ENCODE data around the gene TRPM3. TPM values are rescaled to one million over a fixed set of nuclear protein-coding genes. Genes with fewer than 3 reads are reported as not detected.

The TRPM3 gene
- total RNA-seq, 1 donor from 2014 or later = 0.25 TPM

DNA sequence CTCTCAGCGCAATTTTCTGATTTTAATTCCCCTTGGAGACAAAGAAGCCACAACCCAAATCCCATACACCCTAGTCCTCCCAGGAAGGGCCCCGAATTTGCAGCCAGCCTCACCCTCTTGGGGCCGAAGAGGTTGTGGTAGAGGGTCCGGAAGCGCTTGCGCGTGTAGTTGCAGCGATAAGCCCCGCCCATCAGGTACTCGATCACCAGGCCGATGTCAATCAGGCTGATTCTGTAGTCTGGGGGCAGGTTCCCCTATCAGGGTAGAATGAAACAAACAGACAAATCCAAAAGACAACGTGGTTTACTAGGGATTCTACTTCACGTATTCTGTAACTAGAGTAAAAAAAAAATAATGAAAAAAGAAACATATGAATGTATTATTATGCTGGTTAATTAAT lies 496.3 kb downstream of the TRPM3 start:
- intact Hi-C loops (cut with DNase I) = no loop called here
- DNase-seq (ENCODE audit: extremely low spot score in 2 of 2) = no peak
- Histone ChIP-seq H3K27ac (no peak overlapping the region), H3K9me3 (no peaks in the 10 kb centered on the region), H3K4me1 (no peaks in the 10 kb centered on the region), H3K4me3 (no peak overlapping the region), H3K36me3 (no peaks in the 10 kb centered on the region), H3K27me3 (no peaks in the 10 kb centered on the region)
- TF ChIP-seq POLR2AphosphoS5 (IDR thresholded peaks at IDR 0.05; ENCODE audit: insufficient read depth in 1 of 2, low read depth in 1 of 2) = no peak
- no peak for TF ChIP-seq POLR2A (IDR thresholded peaks at IDR 0.05)
- TF ChIP-seq CTCF (IDR thresholded peaks at IDR 0.05) = no peak

- Histone ChIP-seq H3K27me3 (no peaks in the 10 kb centered on the region), H3K9me3 (no peaks in the 10 kb centered on the region), H3K36me3 (no peaks in the 10 kb centered on the region), H3K4me1 (peaks cover 10% of the 10 kb centered on the region), H3K27ac (no peak overlapping the region), H3K4me3 (no peak overlapping the region)
- intact Hi-C loops (cut with DNase I) = no loop called here
- no peak for DNase-seq (ENCODE audit: extremely low spot score in 2 of 2)
- TF ChIP-seq POLR2AphosphoS5 (IDR thresholded peaks at IDR 0.05; ENCODE audit: insufficient read depth in 1 of 2, low read depth in 1 of 2) = no peak
- no peak for TF ChIP-seq CTCF (IDR thresholded peaks at IDR 0.05)
- no peak for TF ChIP-seq POLR2A (IDR thresholded peaks at IDR 0.05)
Measured at GRCh38 chr9:70618784-70619183, 502.6 kb downstream of the TRPM3 start.

DNA sequence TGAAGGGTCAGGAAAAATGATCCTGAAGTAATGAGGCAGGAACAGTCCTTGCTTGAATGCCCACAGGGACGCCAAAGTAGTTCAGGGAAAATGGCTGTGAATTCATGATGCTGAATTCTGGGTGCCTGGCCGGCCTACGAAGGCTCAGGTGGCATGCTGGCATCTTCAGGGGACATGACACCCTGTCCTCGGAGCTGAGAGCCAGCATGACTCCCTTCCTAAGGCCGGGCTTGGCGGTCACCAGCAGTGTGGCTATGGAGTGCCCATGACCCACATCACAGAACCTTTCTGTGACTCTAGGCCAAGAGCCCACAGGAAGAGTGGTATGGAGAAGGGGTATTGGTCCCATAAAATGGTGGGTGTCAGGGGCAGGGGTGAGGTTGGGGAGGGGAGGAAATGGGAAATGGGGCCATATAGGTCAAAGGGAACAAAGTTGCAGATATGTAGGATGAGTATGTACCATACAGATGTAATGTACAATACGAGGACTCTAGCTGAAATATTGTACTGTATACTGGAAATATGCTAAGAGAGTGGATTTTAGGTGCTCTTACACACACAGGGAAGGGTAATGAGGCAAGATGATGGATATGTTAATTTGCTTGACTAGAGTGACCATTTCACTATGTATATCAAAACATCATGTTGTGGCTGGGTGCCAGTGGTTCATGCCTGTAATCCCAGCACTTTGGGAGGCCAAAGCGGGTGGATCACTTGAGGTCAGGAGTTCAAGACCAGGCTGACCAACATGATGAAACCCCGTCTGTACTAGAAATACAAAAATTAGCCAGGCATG lies 504.2 kb downstream of the TRPM3 start:
- H3K9me3 ChIP-seq = no peaks in the 10 kb centered on the region
- no peak for DNase-seq (ENCODE audit: extremely low spot score in 2 of 2)
- H3K36me3 ChIP-seq = no peaks in the 10 kb centered on the region
- intact Hi-C loops (cut with DNase I) = no loop called here
- H3K4me1 ChIP-seq = peaks cover 10% of the 10 kb centered on the region
- TF ChIP-seq CTCF (IDR thresholded peaks at IDR 0.05) = no peak
- no peak for TF ChIP-seq POLR2AphosphoS5 (IDR thresholded peaks at IDR 0.05; ENCODE audit: insufficient read depth in 1 of 2, low read depth in 1 of 2)
- no peak for TF ChIP-seq POLR2A (IDR thresholded peaks at IDR 0.05)
- no peak overlapping the region for H3K4me3 ChIP-seq
- H3K27me3 ChIP-seq = no peaks in the 10 kb centered on the region
- no peak overlapping the region for H3K27ac ChIP-seq

- TF ChIP-seq CTCF (IDR thresholded peaks at IDR 0.05) (no peak), POLR2A (IDR thresholded peaks at IDR 0.05) (no peak), POLR2AphosphoS5 (IDR thresholded peaks at IDR 0.05; ENCODE audit: insufficient read depth in 1 of 2, low read depth in 1 of 2) (no peak)
- H3K4me1 ChIP-seq = peaks cover 10% of the 10 kb centered on the region
- intact Hi-C loops (cut with DNase I) = no loop called here
- no peaks in the 10 kb centered on the region for H3K36me3 ChIP-seq
- no peak for DNase-seq (ENCODE audit: extremely low spot score in 2 of 2)
- H3K9me3 ChIP-seq = no peaks in the 10 kb centered on the region
- no peaks in the 10 kb centered on the region for H3K27me3 ChIP-seq
- H3K27ac ChIP-seq = no peak overlapping the region
- no peak overlapping the region for H3K4me3 ChIP-seq
Measured at GRCh38 chr9:70616228-70616990, 505.0 kb downstream of the TRPM3 start.

All from vagina (tissue), 2 donors.